SK-N-SH (cell line): ENCODE data around the gene SSTR3. TPM values are rescaled to one million over a fixed set of nuclear protein-coding genes. Genes with fewer than 3 reads are reported as not detected.
A peak's percentile ranks its signal among the peaks of the same experiment; 100 is the strongest.
"Not testable (repeated sequence)": the region's sequence is repeated elsewhere in the genome, so short reads cannot be mapped to it uniquely, and the experiment has no call there.

ENCODE experiments used
- CTCF ChIA-PET: fragments of 300-600, 350-600 bp; formaldehyde crosslinking; extraction: SDS; loops from one replicate; lab custom pipeline; 2021; lab: Yijun Ruan, JAX
- POLR2A ChIA-PET: fragments of 350-600 bp; sonication (Branson Sonifier 250); formaldehyde crosslinking; extraction: SDS; loops from one replicate; lab custom pipeline; 2020; ENCODE audit warnings: antibody characterized with exemption, inconsistent platforms; lab: Yijun Ruan, JAX
- DNase-seq: peaks from one replicate; pipeline ENCODE4 v3.0.0; 2012
- H2AFZ ChIP-seq: fragments of 200-600 bp; sonication (generic); 2 replicates; pipeline ENCODE4 v1.8.1; 2016; ENCODE audit warnings: antibody characterized with exemption, mild to moderate bottlenecking, low read depth
- H3F3A ChIP-seq: fragments of 200-600 bp; sonication (generic); replicated peaks from 2 replicates; pipeline ENCODE3; 2016; ENCODE audit warnings: antibody characterized with exemption, mild to moderate bottlenecking; ENCODE audit not compliant: insufficient read depth
- H3K27ac ChIP-seq, 2 experiments: fragments of 200-500 bp in 1 of 2; fragments of 200-600 bp in 1 of 2; sonication (Bioruptor generic) in 1 of 2; sonication (generic), shearing (Covaris generic) in 1 of 2; 2 replicates each; pipeline versions ENCODE4 v1.5.1 to v1.6.1; 2014 to 2016; ENCODE audit warnings: low read depth in 2 of 2, inconsistent platforms in 1 of 2, low read length in 1 of 2, mild to moderate bottlenecking in 1 of 2, mixed read lengths in 1 of 2
- H3K27me3 ChIP-seq: fragments of 200-600 bp; sonication (generic), shearing (Covaris generic); 2 replicates; pipeline ENCODE4 v1.6.1; 2016; ENCODE audit warnings: mixed run types; ENCODE audit not compliant: insufficient read depth
- H3K36me3 ChIP-seq, 2 experiments: fragments of 200-500 bp in 1 of 2; fragments of 200-600 bp in 1 of 2; sonication (Bioruptor generic) in 1 of 2; sonication (generic) in 1 of 2; replicated peaks in 1 of 2; 2 replicates each; pipeline versions ENCODE3 to v1.5.1; 2014 to 2016; ENCODE audit warnings: low read length in 1 of 2, mild to moderate bottlenecking in 1 of 2; ENCODE audit not compliant: insufficient read depth in 2 of 2, control insufficient read depth in 1 of 2
- H3K4me1 ChIP-seq, 2 experiments: fragments of 200-500 bp in 1 of 2; fragments of 200-600 bp in 1 of 2; sonication (Bioruptor generic) in 1 of 2; sonication (generic), shearing (Covaris generic) in 1 of 2; 2 replicates each; pipeline versions ENCODE4 v1.5.1 to v1.6.1; 2014 to 2016; ENCODE audit warnings: low read depth in 1 of 2, low read length in 1 of 2, mixed run types in 1 of 2; ENCODE audit not compliant: insufficient read depth in 2 of 2, control insufficient read depth in 1 of 2
- H3K4me2 ChIP-seq: fragments of 200-600 bp; sonication (generic), shearing (Covaris generic); 2 replicates; pipeline ENCODE4 v1.6.1; 2017; ENCODE audit warnings: mixed run types
- H3K4me3 ChIP-seq, 2 experiments: fragments of 200-500 bp in 1 of 2; fragments of 200-600 bp in 1 of 2; sonication (Bioruptor generic) in 1 of 2; sonication (generic), shearing (Covaris generic) in 1 of 2; 2 replicates each; pipeline versions ENCODE4 v1.5.1 to v1.8.1; 2014 to 2016; ENCODE audit warnings: low read depth in 2 of 2, inconsistent platforms in 1 of 2, low read length in 1 of 2, mild to moderate bottlenecking in 1 of 2, mixed read lengths in 1 of 2, moderate library complexity in 1 of 2
- H3K79me2 ChIP-seq: fragments of 200-600 bp; sonication (generic); 2 replicates; pipeline ENCODE4 v1.8.1; 2017; ENCODE audit warnings: mild to moderate bottlenecking; ENCODE audit not compliant: insufficient read depth
- H3K9ac ChIP-seq: fragments of 200-600 bp; sonication (generic); 2 replicates; pipeline ENCODE4 v1.6.1; 2017; ENCODE audit warnings: mixed run types
- H3K9me2 ChIP-seq: fragments of 200-600 bp; sonication (generic); 2 replicates; pipeline ENCODE4 v1.6.1; 2017; ENCODE audit warnings: mixed run types
- H3K9me3 ChIP-seq: fragments of 200-600 bp; sonication (generic); 2 replicates; pipeline ENCODE4 v1.6.1; 2017; ENCODE audit warnings: mixed run types, mild to moderate bottlenecking, moderate library complexity
- H4K20me1 ChIP-seq: fragments of 200-600 bp; sonication (generic); 2 replicates; pipeline ENCODE4 v1.6.1; 2017; ENCODE audit warnings: mild to moderate bottlenecking, mixed run types; ENCODE audit not compliant: insufficient read depth
- EP300 ChIP-seq, 2 experiments: IDR thresholded peaks; 2 replicates each; pipeline versions ENCODE4 v1.4.0 to v1.6.1; 2012; ENCODE audit warnings: borderline replicate concordance in 1 of 2, low read depth in 1 of 2, low read length in 1 of 2
- FOSL2 ChIP-seq: IDR thresholded peaks from 2 replicates; pipeline ENCODE4 v1.4.0; 2012; ENCODE audit warnings: low read depth, mild to moderate bottlenecking, moderate library complexity, borderline replicate concordance
- FOXJ3 ChIP-seq: sonication (generic); formaldehyde crosslinking; IDR thresholded peaks from 2 replicates; pipeline ENCODE4 v1.5.1; 2020; ENCODE audit warnings: mild to moderate bottlenecking, missing genetic modification reagents
- FOXM1 ChIP-seq: IDR thresholded peaks from 2 replicates; pipeline ENCODE4 v1.4.0; 2012; ENCODE audit warnings: low read depth, mild to moderate bottlenecking
- JUND ChIP-seq: IDR thresholded peaks from 2 replicates; pipeline ENCODE4 v1.4.0; 2012
- NRF1 ChIP-seq: IDR thresholded peaks from 2 replicates; pipeline ENCODE4 v1.6.1; 2012; ENCODE audit warnings: low read depth, mild to moderate bottlenecking, low read length
- RFX5 ChIP-seq: IDR thresholded peaks from 2 replicates; pipeline ENCODE4 v1.6.1; 2012; ENCODE audit warnings: mild to moderate bottlenecking, improper control_type of control experiment, low read length
- SMC3 ChIP-seq: IDR thresholded peaks from 2 replicates; pipeline ENCODE4 v1.6.1; 2012; ENCODE audit warnings: low read depth, low read length, improper control_type of control experiment
- TAF1 ChIP-seq: IDR thresholded peaks from 2 replicates; pipeline ENCODE4 v1.6.1; 2012; ENCODE audit warnings: low read depth, mild to moderate bottlenecking, low read length, moderate library complexity, borderline replicate concordance
- WGBS: methylation state at CpG from one replicate; pipeline ENCODE4 v1.1.6; 2017; ENCODE audit warnings: low lambda C conversion rate; 5-methylcytosine and 5-hydroxymethylcytosine counted together
- polyA plus RNA-seq, 3 experiments: library from polyadenylated mRNA; depleted of rRNA; stranded (reverse); fragments of >200 nt; gene quantifications; 2 replicates each; pipeline ENCODE4 v1.2.3, GENCODE V29; 2012
- TF ChIP-seq, protein P1 (sequence below): IDR thresholded peaks from 2 replicates; pipeline ENCODE4; 2012
- TF ChIP-seq, protein P2 (sequence below): fragments of 200-600 bp; sonication (generic); IDR thresholded peaks from 2 replicates; pipeline ENCODE4 v1.6.1; 2017; ENCODE audit warnings: antibody characterized with exemption, mild to moderate bottlenecking, moderate library complexity

The SSTR3 gene
- polyA plus RNA-seq, 1 of the 3 experiments (the other 2 are of a cell fraction) = not detected

DNA sequence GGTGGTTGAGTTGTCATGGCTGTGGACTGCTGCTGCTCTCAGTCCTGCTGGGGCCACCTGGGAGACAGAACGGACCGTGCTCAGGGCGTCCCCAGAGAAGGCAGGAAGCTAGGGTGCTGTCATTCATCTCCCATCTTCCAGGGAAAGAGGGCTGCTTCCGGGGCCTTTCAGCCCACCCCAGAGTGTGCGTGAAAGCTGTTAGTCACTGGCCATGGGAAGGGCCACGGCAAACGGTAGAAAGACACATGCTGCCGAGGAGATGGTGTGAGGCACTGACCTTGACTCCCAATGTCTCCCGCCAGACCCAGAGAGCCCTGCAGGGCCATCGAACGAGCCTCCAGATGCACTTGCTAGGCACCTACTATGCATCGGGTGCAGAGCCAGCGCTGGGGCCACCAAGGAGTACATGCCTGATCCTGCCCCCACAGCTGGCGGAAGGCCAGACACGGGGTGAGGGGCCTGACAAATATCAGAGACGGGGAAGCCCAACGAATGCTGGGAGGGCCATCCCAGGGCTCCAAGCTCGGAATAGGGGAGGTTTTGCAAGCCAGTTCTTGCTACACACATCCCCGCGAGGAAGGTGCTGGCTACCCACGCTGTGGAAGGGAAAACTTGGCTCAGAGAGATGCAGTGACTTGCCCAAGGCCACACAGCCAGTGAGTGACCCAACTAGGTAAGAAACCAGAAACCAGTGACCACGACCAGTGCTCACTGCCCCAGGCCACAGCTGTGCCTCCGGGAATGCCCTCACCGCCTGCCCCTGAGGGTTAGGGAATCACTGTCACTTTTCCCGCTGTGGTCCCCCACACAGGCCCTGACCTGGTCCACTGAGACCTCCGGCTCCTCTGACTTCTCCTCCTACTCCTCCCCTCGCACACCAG lies 21.7 kb upstream of the SSTR3 start:
- no peak overlapping the region for H3K27ac ChIP-seq
- ChIA-PET CTCF (interaction anchor here (1.1 to 5.9 kb wide), 2 partner anchors 26 kb away, joined by 4 to 52 read pairs; no protein-coding TSS in a partner anchor), POLR2A (no interaction called here)
- 67% methylated on average over 14 of the region's 27 CpGs for WGBS
- H3K9ac ChIP-seq = no peak overlapping the region
- H3K4me1 ChIP-seq = peaks cover 9 to 10% of the 10 kb centered on the region in 2 experiments; a peak in 3 of 4 replicates
- H3K9me3 ChIP-seq = no peaks in the 10 kb centered on the region
- H3K36me3 ChIP-seq = no peaks in the 10 kb centered on the region
- H3F3A ChIP-seq = peaks cover 9% of the 10 kb centered on the region
- no peak overlapping the region for H2AFZ ChIP-seq
- no peaks in the 10 kb centered on the region for H3K9me2 ChIP-seq
- no peak overlapping the region for H3K4me2 ChIP-seq
- H3K4me3 ChIP-seq = no peak overlapping the region
- H3K27me3 ChIP-seq = no peaks in the 10 kb centered on the region
- TF ChIP-seq TAF1 (no peak), SMC3 (no peak), FOXJ3 (CRISPR knock-in tag) (no peak)
- DNase-seq = peak; percentile 24
- no peaks in the 10 kb centered on the region for H4K20me1 ChIP-seq
- no peaks in the 10 kb centered on the region for H3K79me2 ChIP-seq

DNA sequence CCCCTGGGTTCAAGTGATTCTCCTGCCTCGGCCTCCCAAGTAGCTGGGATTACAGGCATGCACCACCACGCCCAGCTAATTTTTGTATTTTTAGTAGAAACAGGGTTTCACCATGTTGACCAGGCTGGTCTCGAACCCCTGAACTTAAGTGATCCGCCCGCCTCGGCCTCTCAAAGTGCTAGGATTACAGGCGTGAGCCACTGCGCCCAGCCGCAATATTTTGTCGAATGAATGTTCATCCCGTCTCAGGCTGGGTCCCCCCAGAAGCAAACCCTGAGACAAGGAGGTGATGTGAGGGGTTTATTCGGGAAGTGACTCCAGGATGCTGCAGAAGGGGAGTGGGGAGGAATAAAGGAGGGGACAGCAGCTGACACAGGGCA lies 21.1 kb upstream of the SSTR3 start:
- POLR2A ChIA-PET = not testable (repeated sequence)
- CTCF ChIA-PET = interaction anchor here (5.9 kb wide), 1 partner anchor 27 kb away, joined by 52 read pairs; no protein-coding TSS in a partner anchor

DNA sequence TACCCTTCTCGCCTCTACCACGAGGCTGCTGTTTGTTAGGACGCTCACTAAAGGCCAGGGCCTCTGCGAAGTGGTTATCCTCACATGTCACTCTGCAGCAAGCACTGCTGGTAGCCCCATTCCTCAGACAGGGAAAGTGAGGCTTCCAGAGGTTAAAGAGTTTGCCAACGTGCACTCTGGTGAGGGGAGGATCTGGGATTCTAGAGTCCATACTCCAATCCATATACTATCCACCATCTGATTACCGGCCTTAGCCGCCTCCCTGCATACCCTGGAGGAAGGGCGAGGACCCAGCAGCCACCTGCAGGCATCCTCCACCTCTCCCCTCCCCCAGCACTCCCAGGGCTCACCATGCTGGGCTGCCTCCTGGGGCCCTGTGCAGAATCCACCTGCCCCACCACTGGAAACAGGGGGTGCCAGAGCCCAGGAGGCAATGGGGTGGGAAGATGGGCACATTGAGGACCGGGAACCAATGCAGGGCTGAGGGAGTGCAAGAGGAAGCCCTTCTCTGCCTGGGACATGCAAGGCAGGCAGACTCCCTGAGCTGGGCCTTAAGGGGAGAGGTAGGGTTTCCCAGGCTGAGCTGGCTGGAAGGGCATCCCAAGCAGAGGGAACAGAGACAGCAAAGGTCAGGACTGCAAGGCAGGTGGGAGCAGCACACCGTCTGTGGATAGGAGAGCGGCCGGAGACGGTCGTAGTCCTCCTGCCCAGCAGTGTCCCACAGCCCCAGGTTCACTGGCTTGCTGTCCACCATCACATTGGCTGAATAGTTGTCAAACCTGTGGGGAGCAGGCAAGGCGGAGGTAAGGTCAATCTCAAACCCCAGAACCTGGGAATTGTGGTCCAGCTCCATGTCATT lies 20.1 kb upstream of the SSTR3 start:
- Histone ChIP-seq H3K4me1 (peaks cover 15 to 22% of the 10 kb centered on the region in 2 experiments; a peak in 3 of 4 replicates), H3F3A (peaks cover 17% of the 10 kb centered on the region), H3K9me2 (no peaks in the 10 kb centered on the region), H3K79me2 (no peaks in the 10 kb centered on the region), H3K9me3 (no peaks in the 10 kb centered on the region), H3K36me3 (no peaks in the 10 kb centered on the region), H3K9ac (no peak overlapping the region), H2AFZ (no peak overlapping the region), H4K20me1 (no peaks in the 10 kb centered on the region), H3K4me2 (no peak overlapping the region), H3K27me3 (no peaks in the 10 kb centered on the region), H3K27ac (no peak overlapping the region), H3K4me3 (no peak overlapping the region)
- no peak for DNase-seq
- TF ChIP-seq FOXM1 (no peak), FOSL2 (no peak), EP300 (IDR thresholded peaks at IDR 0.05; ENCODE audit: borderline replicate concordance in 1 of 2, low read depth in 1 of 2, low read length in 1 of 2) (no peak), JUND (no peak), RFX5 (no peak), NRF1 (no peak)
- TF ChIP-seq, protein P1, sequence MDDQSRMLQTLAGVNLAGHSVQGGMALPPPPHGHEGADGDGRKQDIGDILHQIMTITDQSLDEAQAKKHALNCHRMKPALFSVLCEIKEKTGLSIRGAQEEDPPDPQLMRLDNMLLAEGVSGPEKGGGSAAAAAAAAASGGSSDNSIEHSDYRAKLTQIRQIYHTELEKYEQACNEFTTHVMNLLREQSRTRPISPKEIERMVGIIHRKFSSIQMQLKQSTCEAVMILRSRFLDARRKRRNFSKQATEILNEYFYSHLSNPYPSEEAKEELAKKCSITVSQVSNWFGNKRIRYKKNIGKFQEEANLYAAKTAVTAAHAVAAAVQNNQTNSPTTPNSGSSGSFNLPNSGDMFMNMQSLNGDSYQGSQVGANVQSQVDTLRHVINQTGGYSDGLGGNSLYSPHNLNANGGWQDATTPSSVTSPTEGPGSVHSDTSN = no peak
- TF ChIP-seq, protein P2, sequence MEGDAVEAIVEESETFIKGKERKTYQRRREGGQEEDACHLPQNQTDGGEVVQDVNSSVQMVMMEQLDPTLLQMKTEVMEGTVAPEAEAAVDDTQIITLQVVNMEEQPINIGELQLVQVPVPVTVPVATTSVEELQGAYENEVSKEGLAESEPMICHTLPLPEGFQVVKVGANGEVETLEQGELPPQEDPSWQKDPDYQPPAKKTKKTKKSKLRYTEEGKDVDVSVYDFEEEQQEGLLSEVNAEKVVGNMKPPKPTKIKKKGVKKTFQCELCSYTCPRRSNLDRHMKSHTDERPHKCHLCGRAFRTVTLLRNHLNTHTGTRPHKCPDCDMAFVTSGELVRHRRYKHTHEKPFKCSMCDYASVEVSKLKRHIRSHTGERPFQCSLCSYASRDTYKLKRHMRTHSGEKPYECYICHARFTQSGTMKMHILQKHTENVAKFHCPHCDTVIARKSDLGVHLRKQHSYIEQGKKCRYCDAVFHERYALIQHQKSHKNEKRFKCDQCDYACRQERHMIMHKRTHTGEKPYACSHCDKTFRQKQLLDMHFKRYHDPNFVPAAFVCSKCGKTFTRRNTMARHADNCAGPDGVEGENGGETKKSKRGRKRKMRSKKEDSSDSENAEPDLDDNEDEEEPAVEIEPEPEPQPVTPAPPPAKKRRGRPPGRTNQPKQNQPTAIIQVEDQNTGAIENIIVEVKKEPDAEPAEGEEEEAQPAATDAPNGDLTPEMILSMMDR = no peak
- WGBS = 87% methylated on average over 12 of the region's 15 CpGs
- POLR2A ChIA-PET = no interaction called here
- CTCF ChIA-PET = interaction anchor here (1.6 to 5.9 kb wide), 2 partner anchors 22 to 28 kb away, joined by 4 to 52 read pairs; no protein-coding TSS in a partner anchor

More for the DNA sequence above, 21.1 kb upstream of the SSTR3 start:
- not testable (repeated sequence) for H3K9ac ChIP-seq, H3K4me2 ChIP-seq, H3K9me2 ChIP-seq, H3K9me3 ChIP-seq, H3K27me3 ChIP-seq, H3K36me3 ChIP-seq, H4K20me1 ChIP-seq, DNase-seq, H2AFZ ChIP-seq, H3K79me2 ChIP-seq, H3K27ac ChIP-seq, H3K4me3 ChIP-seq
- Histone ChIP-seq H3F3A (peaks cover 14% of the 10 kb centered on the region), H3K4me1 (peaks cover 15 to 17% of the 10 kb centered on the region in 2 experiments; a peak in 3 of 4 replicates)
- WGBS = 90% methylated on average over 12 of the region's 12 CpGs
